LNCaP clone FGC (cell line): ENCODE measurements around the gene AQP2.

Source experiments
- DNase-seq: peaks from one replicate; pipeline ENCODE4 v3.0.0-alpha.2; 2011; ENCODE audit warnings: low read depth
- H3K4me3 ChIP-seq: 2 replicates; pipeline ENCODE4 v1.5.1; 2011; ENCODE audit warnings: mild to moderate bottlenecking, low read depth, low read length, control low read depth
- CTCF ChIP-seq: IDR thresholded peaks from 2 replicates; pipeline ENCODE4 v1.5.1; 2012; ENCODE audit warnings: mild to moderate bottlenecking; ENCODE audit not compliant: control insufficient read depth, insufficient read depth; ENCODE audit errors: extremely low read depth

The AQP2 gene

GRCh38 chr12:49957570-49957967 lies 7.0 kb downstream of the AQP2 start:
- H3K4me3 ChIP-seq, result no peak overlapping the region
- TF ChIP-seq CTCF, result no peak
- DNase-seq, result no peak

GRCh38 chr12:49959685-49960473 lies 9.3 kb downstream of the AQP2 start:
- DNase-seq, result no peak
- H3K4me3 ChIP-seq, result no peak overlapping the region
- no peak for TF ChIP-seq CTCF

- H3K4me3 ChIP-seq, result no peak overlapping the region
- DNase-seq, result no peak
Measured at GRCh38 chr12:49960474-49961110, 10.1 kb downstream of the AQP2 start.

GRCh38 chr12:49961111-49961922 lies 10.8 kb downstream of the AQP2 start, which contains the start of gene AQP5:
AQP5 (plus strand) TSS chr12:49961872; CDS start chr12:49962018, 146 bp downstream.
- TF ChIP-seq CTCF, result no peak
- no peak for DNase-seq
- H3K4me3 ChIP-seq, result no peak within 1 kb of the TSS

More at GRCh38 chr12:49960474-49961110, 10.1 kb downstream of the AQP2 start:
- TF ChIP-seq CTCF, result no peak

- TF ChIP-seq CTCF, result no peak
- no peak for DNase-seq
- H3K4me3 ChIP-seq, result no peak overlapping the region
Measured at GRCh38 chr12:49961993-49962764, 11.6 kb downstream of the AQP2 start.

- peak; percentile 81 for DNase-seq
Measured at GRCh38 chr12:49962861-49963765, 12.6 kb downstream of the AQP2 start.

More at GRCh38 chr12:49962861-49963765, 12.6 kb downstream of the AQP2 start:
- no peak overlapping the region for H3K4me3 ChIP-seq
- no peak for TF ChIP-seq CTCF
